ENCODE data around the gene FHL3.

The FHL3 gene

DNA sequence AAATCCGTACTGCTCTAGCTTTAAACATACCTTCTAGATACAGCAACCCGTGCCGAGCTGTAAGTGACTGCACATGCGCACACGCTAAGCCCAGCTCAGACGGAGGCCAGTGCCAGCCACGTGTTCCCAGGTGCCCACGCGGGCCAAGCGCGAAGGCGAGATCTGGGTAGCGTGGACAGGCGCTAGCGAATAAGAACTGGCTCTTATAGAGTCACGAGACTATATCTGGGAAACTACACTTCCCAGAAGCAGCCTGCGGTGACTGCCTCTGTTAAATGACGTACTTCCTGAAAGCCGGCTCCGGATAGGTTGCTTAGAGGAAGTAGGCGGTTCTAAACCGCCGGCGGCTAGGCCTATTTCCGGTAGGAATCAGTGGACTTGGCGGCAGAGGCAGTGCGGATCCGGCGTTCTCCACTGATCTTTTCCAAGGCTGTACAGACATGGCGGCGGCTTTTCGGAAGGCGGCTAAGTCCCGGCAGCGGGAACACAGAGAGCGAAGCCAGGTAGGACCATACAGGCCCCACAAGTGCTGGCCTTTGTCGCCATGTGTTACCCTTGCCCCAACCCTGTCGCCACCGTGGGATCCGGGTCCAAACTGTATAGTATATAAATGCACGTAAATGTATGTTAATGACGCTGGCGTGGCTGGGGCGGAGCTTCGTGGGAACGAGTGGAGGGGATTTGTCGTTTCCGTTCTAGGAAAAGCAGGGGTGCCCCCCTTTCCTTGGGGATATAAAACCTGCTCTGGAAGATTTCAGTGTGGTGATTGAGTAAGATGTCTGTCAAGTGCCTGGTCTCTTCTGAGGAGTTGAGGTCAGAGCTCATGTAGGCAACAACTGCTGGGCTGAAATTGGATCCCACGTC is 7.3 kb upstream of the FHL3 start, which contains the start of gene UTP11:
Gene UTP11 (plus strand): TSS at position 372 of the 864 bp plus-strand sequence. CDS start 69 bp downstream, at position 441.
- DNase-seq (ENCODE audit: low read depth), result peak; percentile 88

DNA sequence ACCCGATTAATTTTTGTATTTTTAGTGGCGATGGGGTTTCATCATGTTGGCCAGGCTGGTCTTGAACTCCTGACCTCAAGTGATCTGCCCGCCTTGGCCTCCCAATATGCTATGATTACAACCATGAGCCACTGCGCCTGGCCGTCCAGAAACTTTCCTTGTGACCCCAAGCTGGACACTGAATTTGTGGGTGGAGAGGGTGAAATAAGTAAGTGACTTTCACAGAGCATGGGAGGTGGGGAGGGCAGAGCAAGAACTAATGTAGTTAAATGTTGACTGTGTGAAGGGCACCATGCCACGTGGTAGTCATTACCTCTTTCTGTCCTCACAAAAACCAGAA is 4.5 kb upstream of the FHL3 start:
- DNase-seq (ENCODE audit: low read depth), result no peak

DNA sequence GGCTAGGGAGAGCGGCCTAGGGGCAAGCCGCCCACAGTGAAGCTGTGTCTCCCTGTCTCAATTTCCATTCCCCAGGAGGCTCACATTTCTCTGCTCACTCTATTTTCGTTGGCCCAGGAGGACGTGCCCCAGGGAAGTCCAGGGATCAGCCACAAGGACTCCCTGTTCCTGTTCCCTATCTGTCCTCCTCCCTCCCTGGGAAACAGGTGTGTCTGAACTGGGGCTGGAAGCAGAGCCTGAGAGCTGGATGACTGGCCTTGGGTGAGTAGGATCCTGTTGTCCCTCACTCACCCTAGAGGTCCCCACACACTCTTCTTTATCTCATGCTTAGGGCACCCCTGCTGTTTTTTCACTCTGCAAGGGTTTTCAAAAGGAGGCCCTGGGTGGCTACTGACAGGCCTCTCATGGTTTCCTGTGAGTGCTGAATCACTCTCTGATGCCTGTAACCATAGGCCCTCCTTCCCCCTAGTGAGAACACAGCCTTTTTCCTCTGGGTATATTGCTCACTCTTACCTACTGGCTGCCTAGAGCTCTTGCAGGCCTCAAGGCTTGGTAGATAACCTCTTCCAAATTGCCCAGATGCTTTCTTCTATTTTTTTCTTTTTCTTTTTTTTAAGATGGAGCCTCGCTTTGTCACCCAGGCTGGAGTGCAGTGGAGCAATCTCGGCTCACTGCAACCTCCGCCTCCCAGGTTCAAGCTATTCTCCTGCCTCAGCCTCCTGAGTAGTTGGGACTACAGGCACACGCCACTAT is 4.0 kb upstream of the FHL3 start:
- DNase-seq (ENCODE audit: low read depth), result peak; percentile 60

DNA sequence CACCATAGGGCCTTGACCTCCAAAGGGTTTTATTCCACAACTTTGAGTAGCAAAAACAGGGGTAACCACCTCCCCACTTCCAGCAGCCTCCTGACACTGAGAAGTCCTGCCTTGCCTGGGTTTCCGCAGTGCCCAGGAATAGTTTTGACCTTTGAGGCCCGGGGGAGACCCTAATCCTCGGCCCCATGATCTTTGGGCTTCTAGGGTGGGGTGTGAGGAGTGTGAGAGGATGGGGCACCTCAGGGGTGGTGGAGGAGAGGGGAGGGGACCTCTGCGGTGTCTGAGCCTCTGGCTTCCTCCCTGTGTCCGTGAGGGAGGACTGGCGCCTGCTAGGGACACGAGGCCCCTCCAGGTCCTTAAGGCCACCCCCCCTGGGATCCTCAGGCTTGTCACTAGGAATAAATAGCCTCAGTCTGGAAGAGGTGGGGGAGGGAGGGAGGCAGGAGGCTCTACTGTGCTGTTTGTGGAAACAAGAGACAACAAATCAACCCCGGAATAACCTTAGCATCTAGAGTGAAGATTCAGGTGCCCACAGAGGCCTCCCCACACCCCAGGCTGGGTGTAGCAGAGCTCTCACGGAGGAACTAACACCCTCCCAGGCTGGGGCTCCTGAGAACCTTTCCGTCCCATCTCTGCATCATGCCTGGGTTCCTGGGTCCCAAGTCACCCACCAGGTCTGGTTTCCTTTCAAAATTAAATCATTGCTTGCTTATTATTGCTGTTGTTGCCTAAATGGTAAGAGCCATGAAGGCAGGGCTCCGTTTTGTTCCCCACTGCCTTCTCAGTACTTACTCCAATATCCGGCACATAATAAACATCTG is 904 bp upstream of the FHL3 start:
- DNase-seq (ENCODE audit: low read depth), result no peak

DNA sequence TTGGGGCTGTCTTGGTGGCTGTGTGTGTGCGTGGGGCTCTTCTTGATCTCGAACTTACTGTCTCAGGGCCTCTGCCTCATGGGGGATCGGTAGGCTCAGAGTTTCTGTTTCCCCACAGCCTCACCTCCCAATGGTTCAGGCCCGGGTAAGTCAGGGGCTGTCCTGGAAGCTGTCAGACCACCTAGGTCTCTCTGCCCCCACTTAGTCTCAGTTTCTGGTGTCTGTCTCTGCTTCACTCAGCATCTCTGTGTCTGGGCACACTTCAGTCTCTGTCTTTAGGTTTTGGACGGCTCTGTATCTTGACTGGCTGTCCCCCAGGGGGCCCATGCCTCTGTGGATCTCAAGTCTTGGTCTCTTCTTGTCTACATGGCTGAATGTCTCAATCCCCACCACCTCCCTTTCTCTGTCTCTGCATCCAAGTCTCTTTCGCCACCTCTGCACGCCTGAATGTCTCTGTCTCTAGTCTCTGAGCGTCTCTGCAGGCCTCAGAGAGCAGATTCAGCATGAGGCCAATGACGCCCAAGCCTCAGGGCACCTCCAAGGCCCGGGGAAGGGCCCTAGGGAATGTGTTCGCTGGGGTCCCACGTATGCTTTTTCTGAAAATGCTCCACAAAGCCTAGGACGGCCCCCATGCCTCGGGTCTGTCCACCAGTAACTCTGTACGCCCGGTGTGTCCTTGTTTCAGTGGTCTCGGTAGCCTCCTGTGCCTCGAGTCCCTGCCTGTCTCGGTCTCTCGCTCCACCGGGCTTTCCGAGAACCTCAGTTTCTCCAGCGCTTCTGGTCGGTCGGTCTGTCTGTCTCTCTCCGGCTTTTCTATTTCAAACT is 818 bp downstream of the FHL3 start:
- DNase-seq (ENCODE audit: low read depth), result no peak

DNA sequence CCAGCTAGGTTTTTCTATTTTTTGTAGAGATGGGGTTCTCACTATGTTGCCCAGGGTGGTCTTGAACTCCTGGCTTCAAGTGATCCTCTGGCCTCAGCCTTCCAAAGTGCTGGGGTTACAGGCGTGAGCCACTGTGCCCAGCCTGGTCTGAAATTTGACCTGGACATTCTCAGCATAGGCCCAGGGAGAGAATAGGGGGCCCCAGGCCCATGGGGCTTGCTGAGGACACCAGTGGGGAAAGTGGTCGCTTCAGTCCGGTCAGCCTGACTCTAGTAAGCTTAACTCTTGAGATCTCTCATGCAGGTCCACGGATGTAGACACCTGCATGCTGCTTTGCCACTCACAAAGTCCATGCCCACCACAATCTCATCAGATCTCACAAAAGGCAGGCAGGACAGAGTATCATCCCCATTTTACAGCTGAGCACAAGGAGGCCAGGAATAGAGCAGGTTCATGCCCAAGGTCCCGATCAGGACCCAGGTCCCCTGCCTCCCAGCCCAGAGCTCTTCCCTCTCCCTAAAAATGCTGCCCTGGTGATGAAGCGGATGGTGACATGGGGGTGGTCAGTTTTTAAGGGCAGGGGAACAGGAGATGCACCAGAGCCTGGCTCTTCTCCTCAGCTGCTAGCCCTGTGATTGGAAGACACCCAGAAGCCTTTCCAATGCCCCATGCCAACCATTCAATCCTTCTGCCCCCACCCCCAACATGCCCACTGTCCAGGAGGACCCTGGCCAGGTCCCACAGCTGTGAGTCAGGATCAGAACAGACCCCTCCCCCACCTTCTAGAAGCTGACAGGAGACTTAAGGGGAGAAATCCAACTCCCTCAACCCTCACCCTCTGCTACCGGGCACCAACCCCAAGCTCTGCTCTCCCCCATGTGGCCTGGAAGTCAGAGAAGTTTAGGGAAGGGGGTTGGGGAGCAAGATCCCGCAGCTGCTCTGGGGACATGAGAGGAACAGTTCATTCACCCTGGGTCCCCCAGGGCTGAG is 1.8 kb downstream of the FHL3 start:
- DNase-seq (ENCODE audit: low read depth), result no peak

DNA sequence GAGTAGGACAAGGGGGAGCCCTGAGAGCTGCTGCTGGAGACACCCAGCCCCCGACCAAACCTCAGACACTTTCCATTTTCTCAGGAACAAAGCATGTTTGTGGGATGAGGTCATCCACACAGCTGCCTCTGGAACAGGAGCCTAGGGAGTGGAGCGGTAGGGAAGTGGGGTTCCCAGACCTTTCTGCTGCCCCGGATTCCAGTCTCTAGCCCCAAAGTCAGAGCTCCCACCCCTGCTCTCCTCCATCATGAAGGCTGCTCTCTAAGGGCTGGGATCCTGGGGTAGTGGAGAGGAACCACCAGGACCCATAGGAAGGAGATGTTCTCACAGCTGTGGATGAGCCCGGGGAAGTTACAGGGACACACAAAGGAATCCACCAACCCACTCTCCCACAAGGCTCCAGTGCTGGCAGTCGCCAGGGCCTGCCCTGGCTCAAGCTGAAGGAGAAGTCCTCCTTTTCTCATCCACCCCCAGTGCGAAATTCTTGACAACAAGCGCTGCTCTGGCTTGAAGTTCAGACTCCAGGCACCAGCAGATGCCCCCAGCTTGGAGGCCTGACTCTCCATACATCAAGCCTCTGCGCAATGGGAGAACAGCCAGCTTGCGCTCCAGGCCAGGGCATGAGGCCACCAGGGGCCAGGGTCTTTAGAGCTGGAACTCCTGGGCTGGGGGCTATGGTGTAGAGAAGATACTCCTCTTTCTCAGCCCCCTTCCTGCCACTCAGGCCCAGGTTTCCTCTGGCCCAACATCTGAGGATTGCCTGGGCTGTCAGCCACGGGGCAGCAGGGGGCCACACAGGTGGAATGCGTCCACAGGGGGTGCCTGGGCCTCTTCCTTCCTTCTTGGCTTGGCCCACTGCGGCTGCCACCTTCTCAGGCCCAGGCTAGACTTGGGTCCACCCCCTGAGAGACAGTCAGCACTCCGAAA is 4.5 kb downstream of the FHL3 start:
- no peak for DNase-seq (ENCODE audit: low read depth)

DNA sequence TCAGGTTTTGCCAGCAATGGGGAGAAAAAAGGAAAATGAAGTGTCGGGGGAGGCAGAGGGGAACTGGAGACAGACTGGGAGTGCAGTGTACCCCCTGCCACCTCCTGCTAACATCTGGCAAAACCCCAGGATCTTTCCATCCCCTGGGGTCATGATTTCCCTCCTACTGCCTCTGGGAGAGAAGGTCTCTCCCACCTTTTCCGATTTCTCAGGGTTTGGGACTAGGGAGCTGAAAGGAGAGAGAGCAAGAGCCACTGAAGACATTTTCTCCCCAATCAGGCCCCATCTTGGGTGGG is 5.1 kb downstream of the FHL3 start:
- no peak for DNase-seq (ENCODE audit: low read depth)

DNA sequence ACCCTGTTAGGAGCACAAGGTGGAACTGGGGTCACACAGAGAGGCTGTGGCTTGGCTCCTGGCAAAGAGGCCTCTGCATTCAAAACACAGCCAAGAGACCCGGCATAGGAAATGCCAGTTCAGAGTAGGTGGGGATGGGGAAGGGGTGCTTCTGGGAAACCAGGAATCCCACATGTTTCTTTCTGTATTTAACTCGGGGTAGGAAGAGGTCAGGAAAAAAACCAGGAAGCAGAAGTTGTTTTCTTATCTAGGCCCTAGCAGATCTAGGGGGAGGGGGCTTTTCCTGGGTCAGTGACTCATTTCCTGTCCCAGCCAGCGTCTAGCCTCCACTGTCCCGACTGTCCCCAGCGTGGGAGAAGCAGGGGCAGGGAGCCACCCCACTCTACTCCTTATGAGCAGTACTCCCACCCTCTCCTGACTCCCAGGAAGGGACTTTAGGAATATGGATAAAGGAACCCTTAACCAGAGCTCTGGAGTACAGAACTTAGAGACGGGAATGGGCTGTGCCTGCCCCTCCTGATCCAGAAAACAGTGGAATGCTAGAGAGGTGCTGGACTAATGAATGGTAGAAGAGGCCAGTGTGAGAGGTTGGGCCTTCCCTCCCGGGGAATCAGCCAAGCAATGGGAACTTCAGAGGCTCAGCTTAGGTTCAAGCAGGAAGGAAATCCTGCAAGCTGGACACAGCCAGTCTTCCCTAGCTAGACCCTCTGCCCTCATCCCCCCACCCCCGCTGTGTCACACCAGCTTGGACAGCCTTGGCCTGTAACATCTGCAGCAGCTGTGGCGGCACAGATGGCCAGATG is 5.7 kb downstream of the FHL3 start:
- DNase-seq (ENCODE audit: low read depth), result no peak

DNA sequence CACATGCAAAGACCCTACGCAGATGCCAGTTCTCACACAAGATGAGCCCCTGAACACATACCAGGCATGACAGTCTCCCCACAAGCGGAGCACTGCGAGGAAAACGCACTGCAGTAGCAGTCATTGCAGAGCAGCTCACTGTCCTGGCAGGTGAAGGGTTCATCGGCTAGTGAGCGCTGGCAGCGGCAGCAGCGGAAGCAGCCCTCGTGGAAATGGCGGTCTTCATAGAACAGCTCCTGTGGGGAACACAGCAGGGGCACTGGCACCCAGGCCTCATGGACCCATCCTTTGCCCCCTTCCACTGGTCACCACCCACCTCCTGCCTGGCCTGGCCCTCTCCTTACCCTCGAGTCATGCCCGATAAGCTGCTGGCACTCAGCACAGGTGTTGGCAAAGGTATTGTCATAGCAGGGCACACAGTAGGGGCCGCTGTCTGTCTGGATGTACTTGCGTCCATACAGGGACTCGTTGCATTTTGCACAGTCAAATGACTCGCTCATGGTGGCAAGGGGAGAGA is 6.3 kb downstream of the FHL3 start:
- DNase-seq (ENCODE audit: low read depth), result no peak

DNA sequence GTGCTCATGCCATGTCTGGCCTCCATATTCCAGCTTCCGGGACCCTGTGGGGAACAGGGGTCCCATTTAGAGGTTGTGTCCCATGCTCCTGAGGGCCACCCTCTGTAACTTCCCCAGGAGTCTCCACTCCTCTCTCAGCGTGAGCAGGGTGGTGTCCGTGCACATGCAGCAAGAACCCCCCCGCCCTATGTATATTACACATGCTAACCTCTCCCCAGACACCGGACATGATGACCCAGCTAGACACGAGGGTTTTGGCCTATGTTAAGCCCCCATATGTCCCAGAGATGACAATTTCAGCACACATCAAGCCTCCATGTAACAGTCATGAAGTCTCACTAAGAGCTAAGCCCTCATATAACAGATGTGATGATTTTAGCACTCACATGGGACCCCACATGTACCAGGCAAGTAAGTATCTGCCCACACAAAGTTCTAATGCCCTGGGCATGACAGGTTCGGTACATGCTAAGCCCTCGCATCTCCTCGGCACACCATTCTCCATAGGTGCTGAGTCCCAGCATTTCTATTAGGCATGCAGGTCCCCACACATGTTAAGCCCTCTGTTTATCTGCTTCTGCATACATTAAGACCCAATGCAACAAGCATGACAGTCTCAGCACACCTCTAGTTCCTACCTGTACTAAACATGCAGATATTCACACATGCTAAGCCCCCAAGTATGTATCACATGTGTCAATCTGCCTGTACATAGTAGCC is 7.1 kb downstream of the FHL3 start:
- no peak for DNase-seq (ENCODE audit: low read depth)

DNA sequence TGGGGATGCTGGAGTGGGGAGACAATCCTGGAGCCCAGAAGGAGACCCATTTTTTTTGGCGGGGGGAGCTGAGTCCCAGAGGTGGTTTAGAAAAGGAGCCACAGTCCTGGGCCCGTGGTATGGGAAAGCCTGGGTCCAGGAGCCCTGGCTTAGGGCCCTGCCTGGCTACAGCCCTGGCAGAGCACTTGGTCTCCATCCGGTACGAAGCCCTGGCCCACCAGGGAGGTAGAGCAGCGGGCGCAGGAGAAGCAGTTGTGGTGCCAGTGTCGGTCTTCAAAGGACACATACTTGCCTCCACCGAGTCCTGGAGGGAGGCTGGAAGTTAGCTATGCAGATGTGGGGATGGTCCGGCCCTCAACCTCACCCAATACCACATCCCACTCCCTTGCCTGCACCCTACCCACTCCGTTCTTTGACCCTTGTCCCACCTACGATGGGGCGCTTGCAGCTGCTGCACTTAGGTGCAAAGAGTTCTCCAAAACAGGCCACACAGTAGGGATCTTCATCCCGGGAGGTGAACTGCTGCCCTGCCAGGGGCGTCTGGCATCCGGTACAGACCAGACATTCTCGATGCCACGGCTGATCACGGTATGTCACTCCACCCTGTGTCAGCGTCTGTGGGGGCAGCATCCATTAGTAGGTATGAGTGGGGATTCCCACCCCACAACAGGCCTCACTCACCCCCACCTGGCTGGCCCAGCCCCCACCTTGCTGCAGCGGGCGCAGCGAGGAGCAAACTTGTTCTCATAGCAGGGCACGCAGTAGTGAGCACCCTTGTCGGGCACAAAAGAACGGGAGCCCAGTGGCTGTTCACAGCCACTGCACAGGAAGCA is 7.8 kb downstream of the FHL3 start:
- no peak for DNase-seq (ENCODE audit: low read depth)

DNA sequence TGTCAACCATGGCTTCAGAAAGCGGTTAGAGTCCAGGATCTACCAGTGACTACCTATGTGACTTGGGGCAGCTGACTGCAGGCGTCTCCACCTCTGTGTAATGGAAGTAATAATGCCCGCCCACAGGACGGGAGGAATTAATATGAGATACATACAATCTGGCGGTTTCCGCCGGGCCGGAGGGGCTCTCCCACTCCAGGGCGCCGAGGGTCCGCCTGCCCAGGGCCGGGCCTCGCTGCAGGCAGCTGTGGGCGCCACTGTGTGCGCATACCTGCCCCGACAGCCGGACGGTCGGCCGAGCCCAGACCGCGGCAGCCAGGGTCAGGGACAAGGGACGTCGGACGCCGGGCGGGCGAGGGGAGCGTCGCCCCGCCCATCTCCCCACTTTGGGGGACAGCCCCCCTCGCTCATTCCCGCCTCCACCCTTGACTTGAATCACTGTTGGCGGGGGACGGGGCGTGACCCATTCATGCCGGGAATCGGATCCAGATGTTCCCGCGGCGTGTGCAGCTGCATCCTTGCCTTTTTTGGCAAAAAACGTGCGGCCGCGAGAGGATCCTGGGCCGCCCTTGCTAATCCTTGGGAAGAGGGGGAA is 9.5 kb downstream of the FHL3 start:
- DNase-seq (ENCODE audit: low read depth), result no peak

DNA sequence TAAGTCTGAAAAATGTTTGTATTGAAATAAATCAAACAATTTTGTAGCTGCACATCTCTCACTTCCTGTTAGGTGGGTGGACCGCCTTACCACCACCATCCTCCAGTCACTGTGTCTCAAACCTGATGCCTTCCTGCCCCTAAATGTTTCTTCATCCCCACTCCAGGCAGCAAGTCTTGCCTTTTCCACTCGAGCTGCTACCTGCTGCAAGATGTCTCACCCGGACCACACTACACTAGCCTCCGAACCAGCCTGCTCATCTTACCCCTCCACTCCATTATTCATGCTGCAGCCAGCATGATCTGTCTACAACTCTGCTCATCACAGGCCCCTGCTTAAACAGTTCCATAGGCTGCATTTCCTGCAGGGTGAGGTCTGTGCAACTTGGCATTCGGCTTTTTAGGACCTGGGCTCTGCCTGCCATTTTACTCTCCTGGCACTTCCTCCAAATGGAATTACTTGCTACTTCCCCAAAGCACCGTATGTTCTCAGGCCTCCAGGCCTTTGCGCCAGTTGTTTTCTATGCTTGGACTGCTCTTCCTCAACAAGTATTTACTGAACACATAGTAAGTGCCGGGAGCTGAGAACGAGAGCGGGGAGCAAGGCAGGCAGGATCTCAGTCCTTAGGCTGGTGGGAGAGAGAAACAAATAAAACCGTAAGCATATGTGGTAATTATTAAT is 10.3 kb downstream of the FHL3 start:
- no peak for DNase-seq (ENCODE audit: low read depth)

DNA sequence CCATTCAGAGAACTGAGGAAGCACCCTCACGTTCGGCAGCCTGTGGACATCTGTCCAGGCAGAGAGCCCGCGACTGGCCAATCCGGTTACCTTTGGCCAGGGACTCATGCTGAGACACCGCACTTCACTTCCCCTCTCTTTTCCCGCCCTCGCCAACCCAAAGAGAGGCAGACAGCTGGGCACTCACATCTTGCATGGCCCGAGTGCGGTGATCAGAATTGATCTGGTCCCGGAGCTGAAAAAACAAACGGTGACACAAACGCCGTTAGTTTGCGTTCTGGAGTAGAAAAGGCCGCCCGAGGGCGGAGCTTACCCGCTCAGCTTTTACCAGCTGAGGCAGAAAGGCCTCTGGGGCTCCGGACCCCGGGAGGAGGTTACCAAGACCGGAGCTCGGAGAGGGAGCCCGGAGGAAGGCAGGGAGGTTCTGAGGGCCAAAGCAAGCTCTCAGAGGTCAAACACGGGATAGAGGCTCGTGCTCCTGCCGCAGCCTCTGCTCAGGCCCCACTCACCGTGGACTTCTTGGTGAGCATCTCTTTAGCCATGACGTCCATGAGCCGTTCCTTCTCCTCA is 15.9 kb downstream of the FHL3 start:
- no peak for DNase-seq (ENCODE audit: low read depth)

DNA sequence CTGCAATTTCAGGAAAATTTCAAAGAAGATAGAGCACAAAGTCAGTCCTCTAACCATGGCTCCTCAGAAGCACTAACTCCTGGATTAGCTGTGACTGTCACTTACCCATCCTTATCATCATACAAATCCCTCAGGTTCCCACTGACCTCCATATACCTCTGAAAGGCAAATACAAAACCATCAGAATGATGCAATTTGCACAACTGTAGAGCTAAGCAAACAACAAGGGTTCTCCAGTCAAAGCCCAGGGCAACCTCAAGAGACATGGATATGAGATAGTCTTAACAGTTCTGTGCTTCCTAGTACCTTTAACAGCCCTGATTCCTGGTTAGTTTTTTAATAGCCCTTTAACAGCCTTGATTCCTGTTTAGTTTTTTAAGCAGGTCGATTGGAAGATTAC is 17.6 kb downstream of the FHL3 start:
- no peak for DNase-seq (ENCODE audit: low read depth)
